Activated T-helper 9 cell treated with anti-CD3 and anti-CD28 coated beads, Interleukin-2, amount 50 U/mL, for 16 hours (primary cell): ENCODE measurements around the gene CEP126.
"Not testable (repeated sequence)": the region's sequence is repeated elsewhere in the genome, so short reads cannot be mapped to it uniquely, and the experiment has no call there.

Source experiments
- DNase-seq: peaks from one replicate; pipeline ENCODE4 v3.0.0-alpha.2; 2020; ENCODE audit warnings: low read depth

The CEP126 gene

GRCh38 chr11:101929294-101929915, 14.6 kb downstream of the CEP126 start:
- no peak for DNase-seq

DNA sequence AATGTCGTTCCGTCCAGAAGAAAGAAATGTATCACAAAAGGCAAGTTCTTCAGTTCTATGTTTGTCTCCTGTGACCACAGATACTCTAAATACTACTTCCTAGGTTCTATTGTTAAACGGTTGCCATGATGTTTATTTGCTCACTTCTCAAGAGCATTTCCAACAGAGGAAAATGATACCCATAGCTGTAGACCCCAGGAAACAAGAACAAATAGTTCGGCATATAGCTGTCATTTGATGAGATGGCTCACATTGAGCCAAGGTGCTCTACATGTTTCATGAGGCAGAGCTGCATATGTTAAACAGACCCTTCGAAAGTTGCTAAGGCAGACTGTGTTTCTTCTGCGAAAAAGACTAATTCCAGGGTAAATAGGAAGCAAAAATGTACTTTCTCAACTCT, 16.9 kb downstream of the CEP126 start:
- DNase-seq: no peak

- no peak for DNase-seq
Measured at GRCh38 chr11:101940901-101941520, 26.2 kb downstream of the CEP126 start.

DNA sequence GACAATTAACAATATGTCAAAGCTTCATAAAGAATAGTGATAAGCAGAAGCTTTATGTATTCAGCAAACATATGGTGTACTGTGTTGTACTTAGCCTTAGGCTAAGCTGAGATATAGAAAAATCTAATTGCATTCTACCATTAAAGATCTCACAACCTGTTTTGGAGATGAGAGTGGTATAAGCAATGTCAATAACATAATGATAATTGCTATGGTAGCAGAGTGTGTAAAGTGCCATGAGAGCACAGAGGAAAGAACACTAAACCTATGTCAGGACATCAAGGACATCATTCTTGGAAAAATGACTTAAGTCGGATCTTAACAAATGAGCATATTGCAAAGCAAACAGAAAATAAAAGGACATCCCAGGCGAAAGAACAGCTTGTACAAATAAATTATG, 30.1 kb downstream of the CEP126 start:
- DNase-seq: no peak

DNA sequence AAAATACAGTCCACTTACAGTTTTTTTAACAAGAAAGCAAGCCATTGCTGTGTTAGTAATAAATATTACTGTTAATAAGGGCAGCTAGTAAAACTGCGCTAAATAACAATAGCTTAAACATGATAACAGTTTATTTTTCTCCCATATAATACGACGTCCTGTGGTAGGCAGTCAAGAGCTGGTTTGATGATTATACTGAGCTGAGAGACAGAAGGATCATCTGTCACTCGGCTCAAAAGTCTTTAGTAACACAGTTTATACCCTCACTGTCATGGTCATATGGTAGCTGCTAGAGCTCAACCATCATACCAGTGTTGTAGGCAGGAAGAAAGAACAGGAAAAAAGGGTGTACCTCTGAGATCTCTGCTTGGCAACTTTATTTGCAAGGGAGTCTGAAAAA, 30.6 kb downstream of the CEP126 start:
- DNase-seq: no peak

- no peak for DNase-seq
Measured at GRCh38 chr11:101949680-101950220, 34.9 kb downstream of the CEP126 start.

- DNase-seq: no peak
Measured at GRCh38 chr11:101955278-101955677, 40.5 kb downstream of the CEP126 start.

GRCh38 chr11:101955701-101956100, 40.9 kb downstream of the CEP126 start:
- DNase-seq: no peak

DNA sequence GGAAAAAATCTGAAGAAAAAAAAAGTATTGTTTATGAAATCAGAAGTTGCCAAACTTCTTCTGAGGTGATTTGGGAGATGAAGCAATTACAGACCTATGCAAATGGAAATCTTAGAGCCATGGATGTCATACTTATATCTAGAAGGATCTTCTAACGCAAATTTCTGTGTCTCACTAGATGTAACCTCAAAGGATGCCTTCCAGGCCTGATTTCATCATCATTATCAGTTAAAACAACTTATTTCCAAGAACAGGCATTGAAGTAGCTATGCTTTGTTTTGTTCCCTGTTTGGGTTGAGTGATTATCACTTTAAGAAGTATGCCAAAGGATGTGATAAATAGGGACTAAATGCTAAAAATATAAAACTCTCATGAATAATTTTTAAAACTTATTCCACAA, 45.4 kb downstream of the CEP126 start:
- DNase-seq: no peak

- not testable (repeated sequence) for DNase-seq
Measured at GRCh38 chr11:101964200-101964599, 49.4 kb downstream of the CEP126 start.

- DNase-seq: no peak
Measured at GRCh38 chr11:101974255-101974654, 59.4 kb downstream of the CEP126 start.

GRCh38 chr11:101974771-101975170, 60.0 kb downstream of the CEP126 start:
- no peak for DNase-seq

DNA sequence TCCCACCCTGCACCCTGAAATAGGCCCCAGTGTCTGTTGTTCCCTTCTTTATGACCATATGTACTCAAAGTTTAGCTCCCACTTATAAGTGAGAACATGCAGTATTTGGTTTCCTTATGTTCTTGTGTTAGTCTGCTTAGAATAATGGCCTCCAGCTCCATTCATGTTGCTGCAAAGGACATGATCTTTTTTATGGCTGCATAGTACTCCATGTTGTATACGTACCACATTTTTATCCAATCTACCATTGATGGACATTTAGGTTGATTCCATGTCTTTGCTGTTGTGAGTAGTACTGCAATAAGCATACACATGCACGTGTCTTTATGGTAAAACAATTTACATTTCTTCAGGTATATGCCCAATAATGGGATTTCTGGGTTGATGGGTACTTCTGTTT, 60.9 kb downstream of the CEP126 start:
- no peak for DNase-seq

DNA sequence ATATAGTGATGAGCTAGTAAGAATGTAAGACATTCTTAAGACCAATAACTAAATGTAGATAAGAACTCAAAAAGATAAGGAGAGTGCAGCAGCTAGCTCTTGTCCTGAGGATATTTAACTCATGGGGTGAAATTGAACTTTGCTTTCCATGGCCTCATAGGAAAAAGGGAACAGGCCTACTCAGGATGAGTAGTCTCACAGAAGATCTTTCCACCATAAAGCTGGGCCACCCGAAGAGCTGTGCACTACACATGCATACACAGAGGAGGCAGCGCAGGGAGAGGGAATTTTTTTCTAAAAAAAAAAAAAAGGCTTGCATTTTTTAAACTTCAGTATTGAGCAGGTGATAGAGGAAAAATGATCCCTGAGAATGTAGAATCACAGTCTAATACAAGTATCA, 72.6 kb downstream of the CEP126 start:
- no peak for DNase-seq

DNA sequence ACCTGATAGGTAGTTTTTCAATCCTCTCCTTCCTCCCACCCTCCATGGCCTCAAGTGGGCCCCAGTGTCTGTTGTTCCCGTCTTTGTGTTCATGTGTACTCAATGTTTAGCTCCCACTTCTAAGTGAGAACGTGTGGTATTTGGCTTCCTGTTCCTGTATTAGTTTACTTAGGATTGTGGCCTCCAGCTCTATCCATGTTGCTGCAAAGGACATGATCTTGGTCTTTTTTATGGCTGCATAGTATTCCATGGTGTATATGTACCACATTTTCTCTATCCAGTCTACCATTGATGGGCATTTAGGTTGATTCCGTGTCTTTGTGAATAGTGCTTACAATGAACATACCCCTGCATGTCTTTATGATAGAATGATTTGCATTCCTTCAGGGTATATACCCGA, 78.4 kb downstream of the CEP126 start:
- DNase-seq: no peak

GRCh38 chr11:101994052-101994469, 79.3 kb downstream of the CEP126 start:
- DNase-seq: not testable (repeated sequence)

DNA sequence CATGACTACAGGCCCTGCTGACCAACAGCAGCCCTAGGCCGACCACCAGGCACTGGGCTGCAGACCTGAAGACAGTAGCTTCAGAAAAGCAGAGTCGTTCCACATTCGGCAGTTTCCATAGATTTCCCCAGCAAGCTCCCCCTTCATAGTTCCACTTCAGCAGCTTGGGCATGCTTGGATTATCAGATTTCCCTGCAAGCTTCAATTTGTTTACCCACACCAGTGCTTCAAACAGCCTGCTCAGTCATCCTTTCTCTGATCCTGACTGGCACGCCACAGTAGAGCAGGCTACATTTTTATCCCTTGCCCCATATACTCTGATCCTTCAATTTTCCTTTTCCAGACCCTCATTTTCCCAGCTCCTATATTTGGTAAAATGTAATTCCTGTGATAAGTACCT, 81.3 kb downstream of the CEP126 start:
- DNase-seq: no peak

GRCh38 chr11:102001657-102002338, 87.0 kb downstream of the CEP126 start:
- DNase-seq: no peak

GRCh38 chr11:102004220-102004619, 89.4 kb downstream of the CEP126 start:
- no peak for DNase-seq

DNA sequence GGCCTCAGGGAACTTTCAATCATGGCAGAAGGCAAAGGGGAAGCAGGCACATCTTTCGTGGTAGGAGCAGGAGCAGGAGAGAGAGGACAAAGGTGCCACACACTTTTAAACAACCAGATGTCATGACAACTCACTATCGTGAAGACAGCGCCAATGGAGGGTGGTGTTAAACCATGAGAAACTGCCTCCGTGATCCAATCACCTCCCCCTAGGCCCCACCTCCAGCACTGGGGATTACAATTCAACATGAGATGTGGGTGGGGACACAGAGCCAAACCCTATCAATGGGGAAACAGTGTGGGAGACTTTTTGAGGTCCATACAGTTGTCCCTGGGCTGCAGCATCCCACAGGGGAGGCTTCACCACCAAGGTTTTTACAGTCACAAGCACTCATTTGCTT, 90.5 kb downstream of the CEP126 start:
- DNase-seq: no peak

GRCh38 chr11:102006835-102007566, 92.2 kb downstream of the CEP126 start:
- no peak for DNase-seq

DNA sequence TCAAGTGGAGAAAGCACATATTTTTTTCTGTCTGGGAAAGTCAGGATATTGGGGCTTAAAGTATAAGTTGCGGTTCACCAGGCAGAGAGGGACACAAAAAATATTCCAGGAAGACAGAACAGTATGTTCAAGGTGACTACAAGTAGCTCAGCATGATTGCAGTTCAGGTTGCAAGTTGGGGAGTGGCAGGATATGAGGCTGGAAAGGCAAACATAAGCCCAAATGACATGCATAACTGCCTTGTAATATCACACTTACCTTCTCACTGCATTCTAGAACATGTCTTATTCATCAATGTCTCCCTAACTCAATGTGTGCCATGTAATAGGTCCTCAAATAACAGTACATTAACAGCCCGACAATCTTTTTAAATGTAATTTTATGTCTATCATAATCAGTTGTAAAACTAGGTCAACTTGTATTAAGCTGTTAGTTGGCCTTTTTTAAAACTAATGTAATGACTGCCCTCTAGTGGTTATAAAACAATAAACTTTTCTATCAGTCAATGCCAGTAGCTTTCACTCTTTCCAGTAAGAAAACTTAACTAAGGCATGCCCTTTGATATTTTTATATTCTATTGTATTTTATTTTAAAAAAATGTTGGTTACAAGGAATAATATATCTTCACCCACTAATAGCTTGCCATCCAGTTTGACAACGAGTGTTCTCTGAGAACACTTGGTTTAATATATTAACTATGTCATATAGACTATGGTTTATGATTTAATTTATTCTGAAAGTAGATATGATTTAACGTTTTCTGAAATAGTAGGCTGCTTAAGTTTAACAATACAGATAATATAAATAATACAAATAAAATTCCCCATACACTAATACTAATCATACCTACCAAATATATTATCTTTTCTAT, 93.0 kb downstream of the CEP126 start:
- DNase-seq: no peak
